ENCODE measurements around the gene EIF1AD.

GRCh38 chr11:66013762-66014100 lies 11.8 kb upstream of the EIF1AD start:
- TF ChIP-seq, protein P1, sequence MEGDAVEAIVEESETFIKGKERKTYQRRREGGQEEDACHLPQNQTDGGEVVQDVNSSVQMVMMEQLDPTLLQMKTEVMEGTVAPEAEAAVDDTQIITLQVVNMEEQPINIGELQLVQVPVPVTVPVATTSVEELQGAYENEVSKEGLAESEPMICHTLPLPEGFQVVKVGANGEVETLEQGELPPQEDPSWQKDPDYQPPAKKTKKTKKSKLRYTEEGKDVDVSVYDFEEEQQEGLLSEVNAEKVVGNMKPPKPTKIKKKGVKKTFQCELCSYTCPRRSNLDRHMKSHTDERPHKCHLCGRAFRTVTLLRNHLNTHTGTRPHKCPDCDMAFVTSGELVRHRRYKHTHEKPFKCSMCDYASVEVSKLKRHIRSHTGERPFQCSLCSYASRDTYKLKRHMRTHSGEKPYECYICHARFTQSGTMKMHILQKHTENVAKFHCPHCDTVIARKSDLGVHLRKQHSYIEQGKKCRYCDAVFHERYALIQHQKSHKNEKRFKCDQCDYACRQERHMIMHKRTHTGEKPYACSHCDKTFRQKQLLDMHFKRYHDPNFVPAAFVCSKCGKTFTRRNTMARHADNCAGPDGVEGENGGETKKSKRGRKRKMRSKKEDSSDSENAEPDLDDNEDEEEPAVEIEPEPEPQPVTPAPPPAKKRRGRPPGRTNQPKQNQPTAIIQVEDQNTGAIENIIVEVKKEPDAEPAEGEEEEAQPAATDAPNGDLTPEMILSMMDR (IDR thresholded peaks at IDR 0.05) = no peak
- no peak for TF ChIP-seq POLR2AphosphoS5 (IDR thresholded peaks at IDR 0.05; ENCODE audit: low read depth, low read length)
- TF ChIP-seq, protein P2, sequence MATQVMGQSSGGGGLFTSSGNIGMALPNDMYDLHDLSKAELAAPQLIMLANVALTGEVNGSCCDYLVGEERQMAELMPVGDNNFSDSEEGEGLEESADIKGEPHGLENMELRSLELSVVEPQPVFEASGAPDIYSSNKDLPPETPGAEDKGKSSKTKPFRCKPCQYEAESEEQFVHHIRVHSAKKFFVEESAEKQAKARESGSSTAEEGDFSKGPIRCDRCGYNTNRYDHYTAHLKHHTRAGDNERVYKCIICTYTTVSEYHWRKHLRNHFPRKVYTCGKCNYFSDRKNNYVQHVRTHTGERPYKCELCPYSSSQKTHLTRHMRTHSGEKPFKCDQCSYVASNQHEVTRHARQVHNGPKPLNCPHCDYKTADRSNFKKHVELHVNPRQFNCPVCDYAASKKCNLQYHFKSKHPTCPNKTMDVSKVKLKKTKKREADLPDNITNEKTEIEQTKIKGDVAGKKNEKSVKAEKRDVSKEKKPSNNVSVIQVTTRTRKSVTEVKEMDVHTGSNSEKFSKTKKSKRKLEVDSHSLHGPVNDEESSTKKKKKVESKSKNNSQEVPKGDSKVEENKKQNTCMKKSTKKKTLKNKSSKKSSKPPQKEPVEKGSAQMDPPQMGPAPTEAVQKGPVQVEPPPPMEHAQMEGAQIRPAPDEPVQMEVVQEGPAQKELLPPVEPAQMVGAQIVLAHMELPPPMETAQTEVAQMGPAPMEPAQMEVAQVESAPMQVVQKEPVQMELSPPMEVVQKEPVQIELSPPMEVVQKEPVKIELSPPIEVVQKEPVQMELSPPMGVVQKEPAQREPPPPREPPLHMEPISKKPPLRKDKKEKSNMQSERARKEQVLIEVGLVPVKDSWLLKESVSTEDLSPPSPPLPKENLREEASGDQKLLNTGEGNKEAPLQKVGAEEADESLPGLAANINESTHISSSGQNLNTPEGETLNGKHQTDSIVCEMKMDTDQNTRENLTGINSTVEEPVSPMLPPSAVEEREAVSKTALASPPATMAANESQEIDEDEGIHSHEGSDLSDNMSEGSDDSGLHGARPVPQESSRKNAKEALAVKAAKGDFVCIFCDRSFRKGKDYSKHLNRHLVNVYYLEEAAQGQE (IDR thresholded peaks at IDR 0.05; ENCODE audit: insufficient read depth in 1 of 2, low read depth in 2 of 2, low read length in 1 of 2) = no peak
- no peak for TF ChIP-seq SIN3A (IDR thresholded peaks at IDR 0.05; ENCODE audit: borderline replicate concordance, insufficient read depth, low read depth, low read length)
